RWPE2 (cell line): ENCODE measurements around the gene PATE2.

Source experiments
- ATAC-seq: fragments of 200-7000 bp; cut with Tn5 transposase; 3 replicates; pipeline ENCODE4 v1.9.1; 2021; ENCODE audit warnings: low read depth
- DNase-seq: peaks from one replicate; pipeline ENCODE4 v3.0.0-alpha.2; 2020; ENCODE audit warnings: low spot score
- H3K27ac ChIP-seq: fragments of 450-650 bp; 2 replicates; pipeline ENCODE4 v1.5.1; 2017; ENCODE audit warnings: mild to moderate bottlenecking; ENCODE audit not compliant: poor library complexity, severe bottlenecking
- H3K27me3 ChIP-seq: fragments of 250-450 bp; sonication (Bioruptor Pico); 2 replicates; pipeline ENCODE4 v1.5.1; 2021; ENCODE audit warnings: mild to moderate bottlenecking, moderate library complexity; ENCODE audit not compliant: insufficient read depth, poor library complexity, severe bottlenecking
- H3K36me3 ChIP-seq: fragments of 250-450 bp; sonication (Bioruptor Pico); 2 replicates; pipeline ENCODE4 v1.5.1; 2020; ENCODE audit warnings: low read depth, mild to moderate bottlenecking, moderate library complexity
- H3K4me1 ChIP-seq: fragments of 250-450 bp; sonication (Bioruptor Pico); 2 replicates; pipeline ENCODE4 v1.5.1; 2021; ENCODE audit warnings: mild to moderate bottlenecking, moderate library complexity; ENCODE audit not compliant: insufficient read depth, poor library complexity, severe bottlenecking
- H3K4me3 ChIP-seq: fragments of 250-450 bp; sonication (Bioruptor Pico); 2 replicates; pipeline ENCODE4 v1.5.1; 2021; ENCODE audit warnings: mild to moderate bottlenecking, moderate library complexity; ENCODE audit not compliant: severe bottlenecking
- H3K9me3 ChIP-seq: fragments of 250-450 bp; sonication (Bioruptor Pico); 2 replicates; pipeline ENCODE4 v1.5.1; 2021; ENCODE audit warnings: mild to moderate bottlenecking, moderate library complexity; ENCODE audit not compliant: severe bottlenecking
- CTCF ChIP-seq: fragments of 450-650 bp; IDR thresholded peaks from one replicate; pipeline ENCODE4 v1.5.1; 2017; ENCODE audit warnings: mild to moderate bottlenecking, moderate library complexity; ENCODE audit not compliant: poor library complexity, severe bottlenecking

The PATE2 gene

DNA sequence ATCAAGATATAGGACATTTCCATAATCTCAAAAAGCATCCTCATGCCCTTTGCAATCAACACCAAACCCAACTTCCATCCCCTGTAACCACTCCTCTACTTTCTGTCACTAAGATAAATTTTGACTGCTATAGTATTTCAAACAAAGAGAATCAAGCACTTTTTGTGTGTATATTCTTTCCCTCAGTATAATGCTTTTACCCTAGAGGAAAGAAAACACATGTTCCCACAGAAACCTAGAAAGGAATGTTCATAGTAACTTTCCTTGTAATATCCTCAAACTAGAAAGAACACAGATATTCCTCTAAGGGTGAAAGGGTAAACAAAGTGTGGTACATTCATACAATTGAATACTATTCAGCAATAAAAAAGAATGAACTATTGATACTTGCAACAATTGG, 38.0 kb downstream of the PATE2 start:
- Histone ChIP-seq H3K4me1 (no peaks in the 10 kb centered on the region), H3K36me3 (no peaks in the 10 kb centered on the region), H3K9me3 (no peaks in the 10 kb centered on the region), H3K4me3 (no peak overlapping the region), H3K27ac (no peak overlapping the region), H3K27me3 (peaks cover 26% of the 10 kb centered on the region)
- ATAC-seq (no peak), DNase-seq (no peak)
- TF ChIP-seq CTCF = no peak

- no peak overlapping the region for H3K27ac ChIP-seq
- DNase-seq (no peak), ATAC-seq (no peak)
- no peaks in the 10 kb centered on the region for H3K4me1 ChIP-seq
- no peaks in the 10 kb centered on the region for H3K36me3 ChIP-seq
- H3K9me3 ChIP-seq = no peaks in the 10 kb centered on the region
- TF ChIP-seq CTCF = no peak
- H3K27me3 ChIP-seq = peaks cover 20% of the 10 kb centered on the region
- no peak overlapping the region for H3K4me3 ChIP-seq
Observed at GRCh38 chr11:125728969-125729368, 49.7 kb downstream of the PATE2 start.
